IMR-90 (cell line): ENCODE measurements around the gene DBX1.

Experiments used
- BHLHE40 ChIP-seq: fragments of 150-350 bp; IDR thresholded peaks from 2 replicates; pipeline ENCODE4 v1.6.1; 2016; ENCODE audit warnings: mild to moderate bottlenecking, low read depth, low read length
- CEBPB ChIP-seq: IDR thresholded peaks from 2 replicates; pipeline ENCODE4 v1.6.1; 2012; ENCODE audit warnings: low read depth, low read length, improper control_type of control experiment
- FOS ChIP-seq: fragments of 150-350 bp; IDR thresholded peaks from 2 replicates; pipeline ENCODE4 v1.6.1; 2016; ENCODE audit warnings: low read depth, low read length
- MAFK ChIP-seq: IDR thresholded peaks from 2 replicates; pipeline ENCODE4 v1.6.1; 2012; ENCODE audit warnings: low read depth, low read length, improper control_type of control experiment
- POLR2A ChIP-seq: IDR thresholded peaks from 2 replicates; pipeline ENCODE4 v1.6.1; 2012; ENCODE audit warnings: mild to moderate bottlenecking, low read depth, low read length
- RCOR1 ChIP-seq: IDR thresholded peaks from 2 replicates; pipeline ENCODE4 v1.6.1; 2012; ENCODE audit warnings: mild to moderate bottlenecking, low read length, improper control_type of control experiment; ENCODE audit not compliant: insufficient replicate concordance
- RFX5 ChIP-seq: IDR thresholded peaks from 2 replicates; pipeline ENCODE4 v1.8.0; 2012; ENCODE audit warnings: low read depth, mild to moderate bottlenecking, low read length, moderate library complexity
- SMC3 ChIP-seq: fragments of 150-350 bp; IDR thresholded peaks from 2 replicates; pipeline ENCODE4 v1.6.1; 2016; ENCODE audit warnings: low read depth, mild to moderate bottlenecking, antibody characterized with exemption, low read length, moderate library complexity
- TF ChIP-seq, protein P1 (sequence below): conservative IDR thresholded peaks from 2 replicates; pipeline ENCODE4 v1.5.1; 2012; ENCODE audit warnings: mild to moderate bottlenecking, low read depth, low read length, improper control_type of control experiment
- TF ChIP-seq, protein P2 (sequence below): fragments of 150-350 bp; IDR thresholded peaks from 2 replicates; pipeline ENCODE4 v1.6.1; 2016; ENCODE audit warnings: low read depth, mild to moderate bottlenecking, low read length, moderate library complexity, borderline replicate concordance
- TF ChIP-seq, protein P3 (sequence below): fragments of 150-350 bp; IDR thresholded peaks from 2 replicates; pipeline ENCODE4 v1.6.1; 2017; ENCODE audit warnings: mild to moderate bottlenecking, antibody characterized with exemption, low read length, low read depth

DNA sequence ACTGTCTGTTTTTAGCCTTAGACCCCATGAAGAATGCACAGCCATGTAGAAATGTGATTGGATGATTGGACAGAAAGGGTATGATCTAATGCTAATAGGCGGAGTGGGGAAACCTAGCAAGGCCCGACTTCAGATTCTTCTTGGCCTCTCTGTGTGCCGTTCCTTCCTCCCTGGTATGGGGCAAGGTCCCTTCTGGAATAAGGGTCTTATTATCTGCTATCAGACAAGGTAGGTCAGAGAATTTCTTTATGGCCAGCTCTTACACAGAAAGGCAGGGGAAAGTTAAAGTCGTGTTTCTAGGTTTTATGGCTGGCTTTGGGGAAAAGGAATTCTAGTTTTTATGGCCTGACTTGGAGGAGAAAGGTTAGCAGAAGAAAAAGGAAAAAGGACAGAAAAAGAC is 30.6 kb downstream of the DBX1 start:
- TF ChIP-seq, protein P1, sequence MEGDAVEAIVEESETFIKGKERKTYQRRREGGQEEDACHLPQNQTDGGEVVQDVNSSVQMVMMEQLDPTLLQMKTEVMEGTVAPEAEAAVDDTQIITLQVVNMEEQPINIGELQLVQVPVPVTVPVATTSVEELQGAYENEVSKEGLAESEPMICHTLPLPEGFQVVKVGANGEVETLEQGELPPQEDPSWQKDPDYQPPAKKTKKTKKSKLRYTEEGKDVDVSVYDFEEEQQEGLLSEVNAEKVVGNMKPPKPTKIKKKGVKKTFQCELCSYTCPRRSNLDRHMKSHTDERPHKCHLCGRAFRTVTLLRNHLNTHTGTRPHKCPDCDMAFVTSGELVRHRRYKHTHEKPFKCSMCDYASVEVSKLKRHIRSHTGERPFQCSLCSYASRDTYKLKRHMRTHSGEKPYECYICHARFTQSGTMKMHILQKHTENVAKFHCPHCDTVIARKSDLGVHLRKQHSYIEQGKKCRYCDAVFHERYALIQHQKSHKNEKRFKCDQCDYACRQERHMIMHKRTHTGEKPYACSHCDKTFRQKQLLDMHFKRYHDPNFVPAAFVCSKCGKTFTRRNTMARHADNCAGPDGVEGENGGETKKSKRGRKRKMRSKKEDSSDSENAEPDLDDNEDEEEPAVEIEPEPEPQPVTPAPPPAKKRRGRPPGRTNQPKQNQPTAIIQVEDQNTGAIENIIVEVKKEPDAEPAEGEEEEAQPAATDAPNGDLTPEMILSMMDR: no peak
- TF ChIP-seq, protein P2, sequence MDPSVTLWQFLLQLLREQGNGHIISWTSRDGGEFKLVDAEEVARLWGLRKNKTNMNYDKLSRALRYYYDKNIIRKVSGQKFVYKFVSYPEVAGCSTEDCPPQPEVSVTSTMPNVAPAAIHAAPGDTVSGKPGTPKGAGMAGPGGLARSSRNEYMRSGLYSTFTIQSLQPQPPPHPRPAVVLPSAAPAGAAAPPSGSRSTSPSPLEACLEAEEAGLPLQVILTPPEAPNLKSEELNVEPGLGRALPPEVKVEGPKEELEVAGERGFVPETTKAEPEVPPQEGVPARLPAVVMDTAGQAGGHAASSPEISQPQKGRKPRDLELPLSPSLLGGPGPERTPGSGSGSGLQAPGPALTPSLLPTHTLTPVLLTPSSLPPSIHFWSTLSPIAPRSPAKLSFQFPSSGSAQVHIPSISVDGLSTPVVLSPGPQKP: no peak
- no peak for TF ChIP-seq FOS
- no peak for TF ChIP-seq POLR2A
- TF ChIP-seq RFX5: no peak
- TF ChIP-seq CEBPB: no peak
- TF ChIP-seq BHLHE40: no peak
- no peak for TF ChIP-seq MAFK
- no peak for TF ChIP-seq RCOR1
- TF ChIP-seq, protein P3, sequence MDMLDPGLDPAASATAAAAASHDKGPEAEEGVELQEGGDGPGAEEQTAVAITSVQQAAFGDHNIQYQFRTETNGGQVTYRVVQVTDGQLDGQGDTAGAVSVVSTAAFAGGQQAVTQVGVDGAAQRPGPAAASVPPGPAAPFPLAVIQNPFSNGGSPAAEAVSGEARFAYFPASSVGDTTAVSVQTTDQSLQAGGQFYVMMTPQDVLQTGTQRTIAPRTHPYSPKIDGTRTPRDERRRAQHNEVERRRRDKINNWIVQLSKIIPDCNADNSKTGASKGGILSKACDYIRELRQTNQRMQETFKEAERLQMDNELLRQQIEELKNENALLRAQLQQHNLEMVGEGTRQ: no peak
- no peak for TF ChIP-seq SMC3
